Ovary (tissue), 3 donors: ENCODE measurements around the gene TMEM259.

Experiments
- CTCF ChIP-seq, 3 donors: fragments of 450-650 bp in 2 of 3; fragments of 200-600 bp in 1 of 3; IDR thresholded peaks; one replicate each; pipeline versions ENCODE4 v1.5.1 to v1.8.0; 2016 to 2022; ENCODE audit warnings: antibody characterized with exemption in 3 of 3, mild to moderate bottlenecking in 1 of 3
- EP300 ChIP-seq: sonication (generic); formaldehyde crosslinking; IDR thresholded peaks from one replicate; pipeline ENCODE4 v1.6.1; 2017; ENCODE audit warnings: antibody characterized with exemption
- POLR2A ChIP-seq: fragments of 450-650 bp; IDR thresholded peaks from one replicate; pipeline ENCODE4 v1.6.1; 2017; ENCODE audit warnings: antibody characterized with exemption, mild to moderate bottlenecking, moderate library complexity
- donor health status: DM: no; HTN: no; CAD: no.

GRCh38 chr19:970695-971094 lies 50.2 kb downstream of the TMEM259 start:
- TF ChIP-seq CTCF (IDR thresholded peaks at IDR 0.05) (peak in 1 of 3 donors; percentile 21), EP300 (no peak), POLR2A (no peak)
